Measurements from ENCODE around the gene PRODH. TPM values are rescaled to one million over a fixed set of nuclear protein-coding genes. Genes with fewer than 3 reads are reported as not detected.
"Not testable (repeated sequence)": the region's sequence is repeated elsewhere in the genome, so short reads cannot be mapped to it uniquely, and the experiment has no call there.

PRODH gene
- total and polyA plus RNA-seq, 2 donors (not counting 3 experiments of a cell fraction or from before 2014, with no cell fraction given): not detected

DNA sequence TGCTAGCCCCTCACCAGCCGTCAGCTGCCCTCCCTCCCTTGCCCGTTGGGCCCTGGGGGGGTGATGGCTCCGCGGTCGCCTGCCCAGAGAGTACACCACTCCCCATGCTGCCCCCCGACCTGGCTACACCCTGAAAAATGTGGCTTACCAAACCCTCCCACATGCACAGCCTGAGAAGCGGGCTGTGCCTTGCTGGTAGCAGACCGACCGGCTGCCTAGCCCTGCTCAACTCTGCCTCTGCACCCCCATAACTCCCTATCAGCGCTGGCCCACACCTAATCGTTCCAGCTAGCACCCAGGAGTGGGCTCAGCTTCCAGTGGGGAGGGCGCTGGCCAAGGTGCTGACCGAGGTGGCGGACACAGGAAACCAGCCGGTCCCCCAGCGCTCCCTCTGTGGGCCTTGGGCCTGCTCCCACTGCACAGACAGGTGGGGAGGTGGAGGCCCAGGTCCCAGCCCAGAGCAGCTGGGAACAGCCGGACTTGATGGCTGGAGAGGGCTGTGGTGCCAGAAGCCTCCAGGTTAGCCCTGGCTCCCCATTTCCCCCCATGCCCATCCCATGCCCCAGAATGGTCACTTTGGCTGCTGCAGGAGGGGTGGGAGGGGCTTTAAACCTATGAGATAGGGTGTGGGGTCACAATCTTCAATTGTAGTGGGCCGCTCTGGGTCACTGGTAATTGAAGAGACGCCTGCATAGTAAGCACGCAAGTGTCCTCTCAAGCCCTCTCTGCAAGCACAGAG lies 32.1 kb upstream of the PRODH start:
- Histone ChIP-seq H3K4me3 (replicated peaks in 1 of 3; ENCODE audit: insufficient read depth in 1 of 3, low read depth in 1 of 3, low read length in 3 of 3) (no peak overlapping the region), H3K9me1 (replicated peaks; ENCODE audit: control insufficient read depth, extremely low read depth, insufficient read depth, low read length) (no peaks in the 10 kb centered on the region), H2AFZ (ENCODE audit: low read depth, low read length) (no peak overlapping the region), H3K9ac (replicated peaks; ENCODE audit: extremely low read depth, insufficient read depth, low read length) (no peak overlapping the region), H3K79me2 (ENCODE audit: control insufficient read depth, insufficient read depth, low read length) (no peaks in the 10 kb centered on the region), H3K27me3 (ENCODE audit: control insufficient read depth in 2 of 2, insufficient read depth in 2 of 2, low read length in 2 of 2) (peaks cover 2 to 7% of the 10 kb centered on the region in 2 experiments), H3K4me1 (ENCODE audit: control insufficient read depth, extremely low read depth, insufficient read depth, low read length) (no peaks in the 10 kb centered on the region), H4K20me1 (replicated peaks; ENCODE audit: control insufficient read depth, extremely low read depth, insufficient read depth, low read length) (no peaks in the 10 kb centered on the region), H3K36me3 (ENCODE audit: control insufficient read depth in 2 of 2, extremely low read depth in 1 of 2, insufficient read depth in 2 of 2, low read length in 2 of 2) (no peaks in the 10 kb centered on the region), H3K4me2 (ENCODE audit: insufficient read depth, low read length) (no peak overlapping the region), H3K9me3 (replicated peaks; ENCODE audit: control insufficient read depth, insufficient read depth, low read length) (no peaks in the 10 kb centered on the region), H3K27ac (ENCODE audit: insufficient read depth, low read depth, low read length) (no peak overlapping the region)
- CTCF ChIA-PET: interaction anchor here (1.2 kb wide), 1 partner anchor 1303 kb away, joined by 4 read pairs; no protein-coding TSS in a partner anchor
- BruUV-seq (replicated peaks): no TSS peak
- POLR2A ChIA-PET: no interaction called here
- dilution Hi-C loops (cut with MboI; ENCODE audit: extremely low pct_ligation_motif_present, low sequenced_read_pairs) (no loop called here), intact Hi-C loops (cut with micrococcal nuclease) (no loop called here)
- TF ChIP-seq, protein P1, sequence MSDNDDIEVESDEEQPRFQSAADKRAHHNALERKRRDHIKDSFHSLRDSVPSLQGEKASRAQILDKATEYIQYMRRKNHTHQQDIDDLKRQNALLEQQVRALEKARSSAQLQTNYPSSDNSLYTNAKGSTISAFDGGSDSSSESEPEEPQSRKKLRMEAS (IDR thresholded peaks at IDR 0.05; ENCODE audit: insufficient read depth, insufficient read length): no peak
- FAIRE-seq: no peak
- no peak for DNase-seq (ENCODE audit: low read depth, low spot score)

- not testable (repeated sequence) for H3K4me2 ChIP-seq (ENCODE audit: insufficient read depth, low read length); FAIRE-seq
- CTCF ChIA-PET: interaction anchor here (1.2 kb wide), 1 partner anchor 1303 kb away, joined by 4 read pairs; no protein-coding TSS in a partner anchor
Measured at GRCh38 chr22:18967391-18968010, 31.4 kb upstream of the PRODH start.

More at GRCh38 chr22:18967391-18968010, 31.4 kb upstream of the PRODH start:
- H3K36me3 ChIP-seq (ENCODE audit: control insufficient read depth in 2 of 2, extremely low read depth in 1 of 2, insufficient read depth in 2 of 2, low read length in 2 of 2); H4K20me1 ChIP-seq (replicated peaks; ENCODE audit: control insufficient read depth, extremely low read depth, insufficient read depth, low read length); H3K79me2 ChIP-seq (ENCODE audit: control insufficient read depth, insufficient read depth, low read length); H3K9me3 ChIP-seq (replicated peaks; ENCODE audit: control insufficient read depth, insufficient read depth, low read length); H3K27me3 ChIP-seq (ENCODE audit: control insufficient read depth in 2 of 2, insufficient read depth in 2 of 2, low read length in 2 of 2); H3K27ac ChIP-seq (ENCODE audit: insufficient read depth, low read depth, low read length); H2AFZ ChIP-seq (ENCODE audit: low read depth, low read length); H3K9ac ChIP-seq (replicated peaks; ENCODE audit: extremely low read depth, insufficient read depth, low read length); H3K4me1 ChIP-seq (ENCODE audit: control insufficient read depth, extremely low read depth, insufficient read depth, low read length); DNase-seq (ENCODE audit: low read depth, low spot score); H3K9me1 ChIP-seq (replicated peaks; ENCODE audit: control insufficient read depth, extremely low read depth, insufficient read depth, low read length); intact Hi-C loops (cut with micrococcal nuclease); POLR2A ChIA-PET; H3K4me3 ChIP-seq (replicated peaks in 1 of 3; ENCODE audit: insufficient read depth in 1 of 3, low read depth in 1 of 3, low read length in 3 of 3); BruUV-seq (replicated peaks); dilution Hi-C loops (cut with MboI; ENCODE audit: extremely low pct_ligation_motif_present, low sequenced_read_pairs): not testable (repeated sequence)

All from endothelial cell of umbilical vein (primary cell).